Activated T-helper 2 cell treated with anti-CD3 and anti-CD28 coated beads, Interferon-gamma antibody, Interleukin-2, Interleukin-4, amounts not matched to agents 10 μg/mL and 5 μg/mL and 100 μg/mL, durations not matched to agents 14 hours and 24 hours and 36 hours (primary cell): ENCODE measurements around the gene ENTPD2. TPM values are rescaled to one million over a fixed set of nuclear protein-coding genes. Genes with fewer than 3 reads are reported as not detected.

Experiments used
- DNase-seq: peaks from one replicate; pipeline ENCODE4 v3.0.0; 2021; ENCODE audit warnings: low spot score
- H3K27ac Mint-ChIP-seq: one replicate; pipeline ENCODE4 v1.8.0; 2021; ENCODE audit warnings: mixed read lengths
- H3K27me3 Mint-ChIP-seq: one replicate; pipeline ENCODE4 v1.8.0; 2021; ENCODE audit warnings: low read depth, mixed read lengths
- H3K36me3 Mint-ChIP-seq: one replicate; pipeline ENCODE4 v1.8.0; 2021; ENCODE audit warnings: low read depth, mixed read lengths
- H3K4me1 Mint-ChIP-seq: one replicate; pipeline ENCODE4 v1.8.0; 2021; ENCODE audit warnings: low read depth, mixed read lengths
- H3K4me3 Mint-ChIP-seq: one replicate; pipeline ENCODE4 v1.8.0; 2021; ENCODE audit warnings: low read depth, mild to moderate bottlenecking, moderate library complexity, mixed read lengths
- H3K9me3 Mint-ChIP-seq: one replicate; pipeline ENCODE4 v1.8.0; 2021; ENCODE audit warnings: mixed read lengths
- intact Hi-C: fragments of 100-400 bp; cut with micrococcal nuclease; formaldehyde crosslinking; loops from one replicate; pipeline ENCODE4 v1.15.1; 2023
- total RNA-seq: library from RNA; stranded (reverse); gene quantifications from 2 replicates; pipeline ENCODE4 v1.2.3, GENCODE V29; 2022

Gene ENTPD2
- total RNA-seq, 1 donor from 2014 or later = not detected

DNA sequence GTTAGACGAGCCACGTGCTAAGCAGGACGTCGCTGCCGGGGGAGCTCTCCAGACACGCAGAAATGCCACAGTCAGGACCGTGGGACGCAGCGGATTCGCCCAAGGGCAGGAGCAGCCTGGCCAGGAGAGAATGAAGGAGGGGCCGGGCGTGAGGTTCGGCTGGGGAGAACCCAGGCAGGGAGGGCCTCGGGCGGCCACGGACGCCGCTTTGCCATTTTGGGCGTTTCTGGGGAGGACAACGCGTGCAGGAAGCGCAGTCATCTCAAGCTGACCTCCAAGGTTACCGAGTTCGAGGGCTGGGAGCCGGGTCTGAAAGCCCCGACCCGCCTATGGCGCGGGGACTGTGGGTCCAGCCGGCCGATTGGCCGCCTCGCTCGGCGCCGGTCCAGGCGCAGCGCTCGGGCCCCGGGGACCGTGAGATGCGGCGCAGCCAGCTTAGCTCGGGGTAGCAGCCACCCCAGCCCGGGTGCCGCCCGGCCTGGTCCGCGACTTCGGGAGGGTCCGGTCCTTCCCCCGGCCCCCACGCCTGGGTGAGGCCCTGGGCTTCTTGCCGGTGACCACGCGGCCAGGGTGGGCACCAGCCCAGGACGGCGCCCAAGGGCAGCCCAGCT is 32.2 kb upstream of the ENTPD2 start:
- Mint-ChIP-seq H3K9me3 (no peaks in the 10 kb centered on the region), H3K36me3 (peaks cover 25% of the 10 kb centered on the region), H3K27me3 (no peaks in the 10 kb centered on the region), H3K4me1 (peaks cover 34% of the 10 kb centered on the region), H3K4me3 (peak overlapping the region; percentile 92), H3K27ac (peak overlapping the region; percentile 88)
- intact Hi-C loops = loop anchor here (1.0 to 5.0 kb wide), 4 partner anchors 16 to 151 kb away; partner anchors contain the start of genes DPP7 and SAPCD2
- DNase-seq = peak; percentile 40

DNA sequence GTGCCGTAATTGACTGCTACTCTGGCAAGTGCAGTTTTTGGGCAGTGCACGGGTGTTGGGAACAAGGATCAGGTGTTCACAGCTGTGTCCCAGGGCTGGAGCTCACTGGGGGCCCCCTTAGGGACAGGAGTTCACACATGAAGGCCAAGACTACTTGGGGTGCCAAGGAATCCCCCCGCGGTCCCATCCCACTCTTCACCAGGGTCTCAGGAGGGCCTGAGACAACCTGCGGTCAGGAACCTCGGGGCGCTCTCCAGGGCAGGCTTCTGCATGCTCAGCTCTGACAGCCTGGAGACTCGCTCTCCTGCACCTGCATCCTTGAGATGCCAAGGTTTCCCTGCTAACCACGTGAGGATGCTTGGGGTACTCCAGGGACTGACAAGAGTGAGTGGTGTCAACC is 30.7 kb upstream of the ENTPD2 start:
- Mint-ChIP-seq H3K27ac (no peak overlapping the region), H3K9me3 (no peaks in the 10 kb centered on the region), H3K27me3 (no peaks in the 10 kb centered on the region), H3K36me3 (peaks cover 25% of the 10 kb centered on the region), H3K4me1 (peaks cover 34% of the 10 kb centered on the region), H3K4me3 (no peak overlapping the region)
- intact Hi-C loops = no loop called here
- DNase-seq = no peak

DNA sequence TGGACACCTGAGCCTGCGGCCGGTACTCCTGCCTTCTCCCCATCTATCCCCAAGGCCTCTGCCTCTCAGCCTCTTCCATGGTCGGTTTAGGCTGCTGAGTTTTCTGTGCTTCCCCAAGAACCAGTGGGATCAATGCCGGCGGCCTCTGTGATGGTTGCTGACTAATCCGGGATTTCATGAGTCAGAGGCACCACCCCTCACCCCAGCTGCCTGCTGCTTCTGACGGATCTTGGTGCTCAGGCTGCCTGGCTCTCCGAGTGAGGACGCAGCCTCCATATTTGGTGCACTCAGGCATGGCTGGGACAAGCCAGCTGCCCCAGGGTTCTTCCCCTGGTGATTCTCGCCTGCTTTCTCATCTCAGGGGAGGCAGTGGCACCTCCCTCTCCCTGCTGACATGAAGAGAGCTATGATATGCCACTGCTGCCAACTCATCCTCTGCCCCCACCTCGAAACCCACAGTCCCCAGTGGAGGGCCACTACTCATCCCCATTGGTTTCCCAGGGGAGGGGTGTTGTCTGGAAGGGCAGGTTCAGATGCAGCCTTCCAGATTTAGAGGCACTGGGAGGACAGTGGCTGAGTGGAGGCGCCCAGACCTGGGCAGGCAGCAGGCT is 29.6 kb upstream of the ENTPD2 start:
- Mint-ChIP-seq H3K9me3 (no peaks in the 10 kb centered on the region), H3K36me3 (peaks cover 19% of the 10 kb centered on the region), H3K27ac (peak overlapping the region; percentile 42), H3K4me3 (no peak overlapping the region), H3K27me3 (no peaks in the 10 kb centered on the region), H3K4me1 (peaks cover 27% of the 10 kb centered on the region)
- intact Hi-C loops = no loop called here
- DNase-seq = no peak

GRCh38 chr9:137082925-137083290 is 29.0 kb upstream of the ENTPD2 start:
- Mint-ChIP-seq H3K27me3 (no peaks in the 10 kb centered on the region), H3K9me3 (no peaks in the 10 kb centered on the region), H3K36me3 (peaks cover 16% of the 10 kb centered on the region), H3K4me1 (peaks cover 21% of the 10 kb centered on the region), H3K4me3 (no peak overlapping the region), H3K27ac (no peak overlapping the region)
- no peak for DNase-seq
- intact Hi-C loops = no loop called here

- Mint-ChIP-seq H3K36me3 (peaks cover 15% of the 10 kb centered on the region), H3K4me3 (no peak overlapping the region), H3K4me1 (peaks cover 16% of the 10 kb centered on the region), H3K27me3 (no peaks in the 10 kb centered on the region), H3K27ac (no peak overlapping the region), H3K9me3 (no peaks in the 10 kb centered on the region)
- no peak for DNase-seq
- intact Hi-C loops = no loop called here
Measured at GRCh38 chr9:137082222-137082924, 28.5 kb upstream of the ENTPD2 start.

DNA sequence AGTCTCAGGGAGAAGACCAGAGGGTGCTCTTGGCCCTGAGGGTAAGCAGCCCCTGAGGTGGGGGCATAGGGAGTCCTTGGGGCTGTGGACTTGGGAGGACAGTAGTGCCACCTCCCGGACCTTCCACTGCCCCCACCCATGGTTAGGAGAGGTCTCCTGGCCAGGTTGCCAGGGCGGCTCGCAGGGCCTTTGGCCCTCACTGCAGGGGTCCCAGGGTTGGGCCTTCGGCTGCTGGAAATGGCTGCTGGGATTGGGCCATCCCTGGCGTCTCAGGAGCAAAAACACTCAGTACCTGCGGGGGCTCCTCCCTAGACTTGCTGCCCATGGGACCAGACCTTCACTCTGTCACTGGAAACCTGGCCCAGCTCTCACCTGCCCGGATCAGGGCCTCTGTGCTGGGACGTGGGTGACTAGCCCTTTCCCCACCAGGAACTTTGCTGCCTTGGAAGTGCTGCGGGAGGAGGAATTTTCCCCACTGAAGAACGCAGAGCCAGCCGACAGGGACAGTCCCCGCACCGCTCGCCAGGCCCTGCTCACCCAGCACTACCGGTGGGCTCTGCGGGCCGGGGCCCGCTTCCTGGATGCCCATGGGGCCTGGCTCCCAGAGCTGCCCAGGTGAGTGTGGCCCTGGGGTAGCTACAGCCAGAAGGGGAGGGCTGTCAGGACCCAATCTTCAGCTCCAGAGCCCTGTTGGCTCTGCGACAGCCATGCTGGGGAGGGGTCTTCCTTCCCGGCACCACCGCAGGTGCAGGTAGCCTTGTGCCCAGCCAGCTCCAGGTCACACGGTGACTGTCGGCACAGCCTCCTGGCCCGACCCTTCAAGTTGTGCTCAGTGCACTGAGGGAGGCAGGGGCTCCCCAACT is 26.6 kb upstream of the ENTPD2 start:
- H3K4me3 Mint-ChIP-seq = peak overlapping the region; percentile 39

DNA sequence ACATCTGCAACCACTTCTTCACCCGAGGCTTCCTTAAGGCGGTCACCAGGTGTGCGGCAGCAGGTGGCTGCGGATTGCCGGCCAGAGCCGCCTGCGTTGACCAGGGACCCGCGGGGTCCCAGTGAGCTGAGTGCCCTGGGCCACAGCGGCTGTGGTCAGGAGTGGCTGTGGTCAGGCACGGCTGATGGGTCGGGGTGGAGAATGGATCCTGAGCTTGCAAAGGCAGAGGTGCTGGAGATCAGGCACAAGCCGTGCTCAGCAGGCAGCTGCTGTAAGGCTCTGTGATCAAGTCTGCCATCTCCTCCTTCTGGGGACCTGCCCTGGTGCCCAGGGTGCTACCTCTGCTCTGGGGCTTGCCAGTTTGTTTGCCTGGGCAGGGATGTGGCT is 25.5 kb upstream of the ENTPD2 start:
- H3K4me3 Mint-ChIP-seq = peak overlapping the region; percentile 33
- peaks cover 8% of the 10 kb centered on the region for H3K4me1 Mint-ChIP-seq
- H3K27ac Mint-ChIP-seq = no peak overlapping the region
- H3K27me3 Mint-ChIP-seq = no peaks in the 10 kb centered on the region
- H3K9me3 Mint-ChIP-seq = no peaks in the 10 kb centered on the region
- H3K36me3 Mint-ChIP-seq = peaks cover 15% of the 10 kb centered on the region
- no peak for DNase-seq
- intact Hi-C loops = no loop called here

More for the DNA sequence above, 26.6 kb upstream of the ENTPD2 start:
- no peak overlapping the region for H3K27ac Mint-ChIP-seq
- H3K36me3 Mint-ChIP-seq = peaks cover 15% of the 10 kb centered on the region
- peaks cover 12% of the 10 kb centered on the region for H3K4me1 Mint-ChIP-seq
- intact Hi-C loops = no loop called here
- H3K9me3 Mint-ChIP-seq = no peaks in the 10 kb centered on the region
- no peak for DNase-seq
- H3K27me3 Mint-ChIP-seq = no peaks in the 10 kb centered on the region

- intact Hi-C loops = no loop called here
- peaks cover 6% of the 10 kb centered on the region for H3K4me1 Mint-ChIP-seq
- peak overlapping the region; percentile 74 for H3K4me3 Mint-ChIP-seq
- H3K36me3 Mint-ChIP-seq = peaks cover 15% of the 10 kb centered on the region
- H3K27ac Mint-ChIP-seq = no peak overlapping the region
- H3K27me3 Mint-ChIP-seq = no peaks in the 10 kb centered on the region
- H3K9me3 Mint-ChIP-seq = no peaks in the 10 kb centered on the region
- no peak for DNase-seq
Measured at GRCh38 chr9:137078701-137079400, 25.0 kb upstream of the ENTPD2 start.

- H3K4me3 Mint-ChIP-seq = peak overlapping the region; percentile 74
- H3K4me1 Mint-ChIP-seq = no peaks in the 10 kb centered on the region
- H3K27me3 Mint-ChIP-seq = no peaks in the 10 kb centered on the region
- H3K27ac Mint-ChIP-seq = no peak overlapping the region
- DNase-seq = peak; percentile 29
- H3K9me3 Mint-ChIP-seq = no peaks in the 10 kb centered on the region
- peaks cover 15% of the 10 kb centered on the region for H3K36me3 Mint-ChIP-seq
- intact Hi-C loops = no loop called here
Measured at GRCh38 chr9:137077758-137078693, 24.2 kb upstream of the ENTPD2 start.

DNA sequence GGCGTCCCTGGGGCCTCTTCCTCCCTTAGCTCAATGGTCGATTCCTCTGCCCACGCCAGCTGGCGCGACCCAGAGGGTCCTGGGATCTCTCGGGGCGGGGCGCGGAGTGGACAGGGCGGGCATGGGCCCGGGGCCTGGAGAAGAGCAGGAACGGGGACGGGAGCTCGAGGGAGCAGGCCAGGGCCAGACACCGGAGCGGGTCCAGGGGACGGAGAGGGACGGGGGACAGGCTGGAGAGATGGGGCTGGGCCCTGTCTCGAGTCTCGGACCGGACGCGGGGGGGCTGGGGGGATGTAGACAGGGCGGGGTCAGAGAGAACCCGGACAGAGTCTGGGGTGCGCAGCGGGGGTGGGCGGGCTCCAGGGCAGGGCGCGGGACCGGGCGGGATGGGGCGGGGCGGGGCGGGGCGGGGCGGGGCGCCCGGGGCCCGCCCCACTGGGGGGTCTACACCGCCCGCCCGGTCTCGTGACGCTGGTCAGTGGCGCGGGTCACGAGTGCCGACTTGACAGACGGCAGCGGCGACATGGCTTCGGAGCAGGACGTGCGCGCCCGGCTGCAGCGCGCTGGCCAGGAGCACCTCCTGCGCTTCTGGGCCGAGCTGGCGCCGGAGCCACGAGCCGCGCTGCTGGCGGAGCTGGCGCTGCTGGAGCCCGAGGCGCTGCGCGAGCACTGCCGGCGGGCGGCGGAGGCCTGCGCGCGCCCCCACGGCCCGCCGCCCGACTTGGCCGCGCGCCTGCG is 23.3 kb upstream of the ENTPD2 start, which contains the start of gene UAP1L1:
Gene UAP1L1, plus strand, starts transcription at position 508 of the 738 bp plus-strand sequence. Its CDS starts 16 bp downstream, at position 524.
- peak; percentile 62 for DNase-seq
- no peaks in the 10 kb centered on the region for H3K27me3 Mint-ChIP-seq
- intact Hi-C loops = no loop called here
- peak within 1 kb of the TSS; percentile 28 for H3K27ac Mint-ChIP-seq
- H3K4me1 Mint-ChIP-seq = peaks cover under 1% of the 10 kb centered on the region
- H3K9me3 Mint-ChIP-seq = no peaks in the 10 kb centered on the region
- peak within 1 kb of the TSS; percentile 74 for H3K4me3 Mint-ChIP-seq
- H3K36me3 Mint-ChIP-seq = peaks cover 15% of the 10 kb centered on the region

DNA sequence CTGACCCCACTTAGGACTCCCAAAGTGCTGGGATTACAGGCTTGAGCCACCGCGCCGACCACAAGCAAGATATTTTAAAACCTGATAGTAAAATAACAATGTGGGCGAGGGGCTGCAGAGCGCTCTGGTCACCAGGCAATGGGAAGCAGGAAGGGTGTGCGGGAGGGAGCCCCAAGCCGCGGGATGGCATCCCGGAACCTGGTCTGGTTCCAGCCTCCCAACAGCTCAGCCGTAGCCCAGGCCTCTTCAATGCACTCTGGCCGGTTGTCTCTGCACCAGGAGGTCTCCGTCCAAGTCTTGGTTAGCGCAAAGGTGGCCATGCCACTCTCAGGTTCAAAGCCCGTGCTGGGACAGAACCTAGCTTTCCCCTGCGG is 22.8 kb upstream of the ENTPD2 start:
- peaks cover 3% of the 10 kb centered on the region for H3K4me1 Mint-ChIP-seq
- H3K4me3 Mint-ChIP-seq = peak overlapping the region; percentile 64
- H3K27me3 Mint-ChIP-seq = no peaks in the 10 kb centered on the region
- intact Hi-C loops = no loop called here
- peaks cover 9% of the 10 kb centered on the region for H3K36me3 Mint-ChIP-seq
- no peaks in the 10 kb centered on the region for H3K9me3 Mint-ChIP-seq
- no peak for DNase-seq
- H3K27ac Mint-ChIP-seq = no peak overlapping the region
